ENCODE data around the gene WNT10A. TPM values are rescaled to one million over a fixed set of nuclear protein-coding genes. Genes with fewer than 3 reads are reported as not detected.

WNT10A gene
- total and polyA plus RNA-seq, 2 donors (not counting 1 experiment from before 2014, with no cell fraction given), result 15.2 to 36.6 TPM

GRCh38 chr2:218910741-218911140 lies 30.1 kb downstream of the WNT10A start:
- H3K4me2 ChIP-seq (replicated peaks; ENCODE audit: low read depth, low read length, poor library complexity, severe bottlenecking), result no peak overlapping the region
- no peak overlapping the region for H3K9ac ChIP-seq (ENCODE audit: low read length)
- peaks cover 11 to 15% of the 10 kb centered on the region in 2 donors for H3K4me1 ChIP-seq (ENCODE audit: control insufficient read depth in 2 of 2, insufficient read depth in 2 of 2, low read length in 2 of 2)
- H2AFZ ChIP-seq (ENCODE audit: insufficient read depth, low read depth, low read length, poor library complexity, severe bottlenecking), result no peak overlapping the region
- peaks cover 0 to 7% (median 0%) of the 10 kb centered on the region in 4 experiments for H3K27me3 ChIP-seq (replicated peaks in 1 of 4; ENCODE audit: control extremely low read depth in 1 of 4, control insufficient read depth in 3 of 4, insufficient read depth in 4 of 4, low read length in 3 of 4)
- peaks cover 10% of the 10 kb centered on the region for H3K4me1 Mint-ChIP-seq
- no peaks in the 10 kb centered on the region for H3K9me3 Mint-ChIP-seq (ENCODE audit: insufficient read depth)
- CTCF ChIA-PET, result interaction anchor here (0.9 to 4.8 kb wide), 3 partner anchors 12 to 58 kb away, joined by 3 to 36 read pairs (median 12); no protein-coding TSS in a partner anchor
- intact Hi-C loops (cut with micrococcal nuclease), result no loop called here
- H3K9me3 ChIP-seq (ENCODE audit: control extremely low read depth in 1 of 3, control insufficient read depth in 2 of 3, insufficient read depth in 1 of 3, low read length in 2 of 3), result peaks cover 0 to 6% (median 1%) of the 10 kb centered on the region in 3 donors
- no peak overlapping the region for H3K4me3 ChIP-seq (ENCODE audit: control extremely low read depth in 1 of 5, extremely low read depth in 1 of 5, insufficient read depth in 1 of 5, low read depth in 2 of 5, low read length in 4 of 5)
- no peak for DNase-seq
- 100% methylated on average over 4 of the region's 6 CpGs for WGBS (ENCODE audit: insufficient coverage)
- POLR2A ChIA-PET, result interaction anchor here (1.1 kb wide), 1 partner anchor 29 kb away, joined by 3 read pairs; no protein-coding TSS in a partner anchor
- no peaks in the 10 kb centered on the region for H3K36me3 ChIP-seq (replicated peaks in 1 of 2; ENCODE audit: control extremely low read depth in 1 of 2, control insufficient read depth in 1 of 2, extremely low read depth in 1 of 2, insufficient read depth in 2 of 2, low read length in 1 of 2)
- no peaks in the 10 kb centered on the region for H4K20me1 ChIP-seq (ENCODE audit: control insufficient read depth, insufficient read depth, low read length, poor library complexity, severe bottlenecking)
- no peak overlapping the region for H3K4me3 Mint-ChIP-seq
- no peaks in the 10 kb centered on the region for H3K79me2 ChIP-seq (ENCODE audit: control insufficient read depth, insufficient read depth, low read length)
- peaks cover 19% of the 10 kb centered on the region for H3K27me3 Mint-ChIP-seq
- TF ChIP-seq EZH2 (IDR thresholded peaks at IDR 0.05; ENCODE audit: borderline replicate concordance, insufficient read depth, low read depth, low read length, poor library complexity, severe bottlenecking) (no peak), CTCF (IDR thresholded peaks at IDR 0.05) (no peak)
- H3K27ac Mint-ChIP-seq, result no peak overlapping the region
- no peak for ATAC-seq (ENCODE audit: low read depth)
- H3K27ac ChIP-seq (ENCODE audit: low read length in 2 of 2), result no peak overlapping the region

GRCh38 chr2:218920504-218920903 lies 39.9 kb downstream of the WNT10A start:
- Mint-ChIP-seq H3K4me3 (no peak overlapping the region), H3K9me3 (ENCODE audit: insufficient read depth) (peaks cover 10% of the 10 kb centered on the region), H3K27me3 (peaks cover 31% of the 10 kb centered on the region), H3K4me1 (peaks cover 2% of the 10 kb centered on the region), H3K27ac (no peak overlapping the region)
- DNase-seq, result no peak
- Histone ChIP-seq H3K9ac (ENCODE audit: low read length) (no peak overlapping the region), H3K36me3 (replicated peaks in 1 of 2; ENCODE audit: control extremely low read depth in 1 of 2, control insufficient read depth in 1 of 2, extremely low read depth in 1 of 2, insufficient read depth in 2 of 2, low read length in 1 of 2) (no peaks in the 10 kb centered on the region), H4K20me1 (ENCODE audit: control insufficient read depth, insufficient read depth, low read length, poor library complexity, severe bottlenecking) (no peaks in the 10 kb centered on the region), H2AFZ (ENCODE audit: insufficient read depth, low read depth, low read length, poor library complexity, severe bottlenecking) (no peak overlapping the region), H3K4me1 (ENCODE audit: control insufficient read depth in 2 of 2, insufficient read depth in 2 of 2, low read length in 2 of 2) (peaks cover 0 to 4% of the 10 kb centered on the region in 2 donors), H3K4me3 (ENCODE audit: control extremely low read depth in 1 of 5, extremely low read depth in 1 of 5, insufficient read depth in 1 of 5, low read depth in 2 of 5, low read length in 4 of 5) (no peak overlapping the region), H3K27ac (ENCODE audit: low read length in 2 of 2) (no peak overlapping the region), H3K79me2 (ENCODE audit: control insufficient read depth, insufficient read depth, low read length) (no peaks in the 10 kb centered on the region), H3K4me2 (replicated peaks; ENCODE audit: low read depth, low read length, poor library complexity, severe bottlenecking) (no peak overlapping the region), H3K9me3 (ENCODE audit: control extremely low read depth in 1 of 3, control insufficient read depth in 2 of 3, insufficient read depth in 1 of 3, low read length in 2 of 3) (peaks cover 3 to 24% (median 12%) of the 10 kb centered on the region in 3 donors), H3K27me3 (replicated peaks in 1 of 4; ENCODE audit: control extremely low read depth in 1 of 4, control insufficient read depth in 3 of 4, insufficient read depth in 4 of 4, low read length in 3 of 4) (peaks cover 0 to 12% (median 0%) of the 10 kb centered on the region in 4 experiments)
- TF ChIP-seq EZH2 (IDR thresholded peaks at IDR 0.05; ENCODE audit: borderline replicate concordance, insufficient read depth, low read depth, low read length, poor library complexity, severe bottlenecking), result no peak
- intact Hi-C loops (cut with micrococcal nuclease), result no loop called here
- ATAC-seq (ENCODE audit: low read depth), result no peak
- CTCF ChIA-PET, result no interaction called here
- WGBS (ENCODE audit: insufficient coverage), result no CpG with 5 or more reads among the region's 1 CpG
- POLR2A ChIA-PET, result no interaction called here
